ENCODE measurements around the gene FNDC3B. TPM values are rescaled to one million over a fixed set of nuclear protein-coding genes. Genes with fewer than 3 reads are reported as not detected.

The FNDC3B gene
- total and polyA plus RNA-seq, 2 of the 8 experiments (the other 6 are each of a cell fraction or from before 2014, with no cell fraction given) = 14.1 to 44.4 TPM

DNA sequence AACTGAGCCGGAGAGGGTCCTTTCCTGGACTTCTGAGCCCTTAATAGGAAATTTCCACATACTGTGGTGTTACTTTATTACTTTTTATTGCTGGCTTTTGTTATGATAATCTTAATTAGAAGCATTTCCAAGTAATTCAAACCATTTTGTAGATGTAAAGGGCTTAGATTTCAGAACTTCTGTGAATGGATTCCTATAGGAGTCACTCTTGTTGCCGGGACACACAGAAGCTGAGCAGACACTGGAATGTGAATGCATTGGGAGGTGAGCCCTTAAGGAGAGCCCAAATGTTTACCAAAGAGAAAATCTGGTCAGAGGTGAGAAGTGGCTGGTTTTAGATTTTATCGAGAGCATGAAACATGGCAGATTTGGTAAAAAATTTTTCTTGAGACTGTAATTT, 87.4 kb downstream of the FNDC3B start:
- Histone ChIP-seq H3K23ac (ENCODE audit: insufficient read length) (no peak overlapping the region), H3K27me3 (replicated peaks in 1 of 4; ENCODE audit: control insufficient read depth in 3 of 4, extremely low read depth in 1 of 4, insufficient read depth in 3 of 4, low read length in 3 of 4) (no peaks in the 10 kb centered on the region), H3K4me3 (ENCODE audit: extremely low read depth in 1 of 4, insufficient read depth in 2 of 4, low read depth in 3 of 4, low read length in 4 of 4) (no peak overlapping the region), H3K9me3 (ENCODE audit: insufficient read depth in 2 of 2, low read depth in 1 of 2, low read length in 1 of 2) (no peaks in the 10 kb centered on the region), H3K23me2 (ENCODE audit: low read depth, low read length) (no peaks in the 10 kb centered on the region), H3K9ac (replicated peaks in 1 of 4; ENCODE audit: extremely low read depth in 1 of 4, low read depth in 3 of 4, low read length in 3 of 4) (no peak overlapping the region), H2BK12ac (ENCODE audit: low read depth, low read length) (no peak overlapping the region), H2BK20ac (ENCODE audit: low read length) (no peak overlapping the region), H3K56ac (replicated peaks; ENCODE audit: insufficient read length, low read depth, low read length) (no peak overlapping the region), H3K4me2 (ENCODE audit: insufficient read depth in 1 of 2, low read depth in 2 of 2, low read length in 2 of 2) (no peak overlapping the region), H4K8ac (ENCODE audit: extremely low read depth, insufficient read depth, low read length) (no peak overlapping the region), H4K20me1 (replicated peaks in 1 of 2; ENCODE audit: control insufficient read depth in 1 of 2, insufficient read depth in 2 of 2, low read length in 2 of 2) (peaks cover 0 to 1% of the 10 kb centered on the region in 2 experiments), H3K14ac (ENCODE audit: insufficient read length) (no peak overlapping the region), H3K18ac (ENCODE audit: extremely low read depth, low read length) (no peak overlapping the region), H3K4ac (replicated peaks; ENCODE audit: insufficient read length, low read depth, low read length) (no peak overlapping the region), H3K27ac (ENCODE audit: low read depth, low read length) (no peak overlapping the region), H2BK120ac (replicated peaks; ENCODE audit: low read depth, low read length) (no peak overlapping the region), H2AFZ (ENCODE audit: low read length) (no peak overlapping the region), H2BK15ac (ENCODE audit: low read length) (no peak overlapping the region), H3K79me2 (ENCODE audit: control insufficient read depth in 1 of 2, insufficient read depth in 2 of 2, low read length in 2 of 2) (peaks cover 0 to 82% of the 10 kb centered on the region in 2 experiments), H3K36me3 (ENCODE audit: control insufficient read depth in 2 of 4, insufficient read depth in 4 of 4, low read length in 3 of 4) (peaks cover 0 to 3% (median 1%) of the 10 kb centered on the region in 4 experiments; a peak in 2 of 8 replicates), H4K5ac (ENCODE audit: insufficient read length, low read depth, low read length) (no peak overlapping the region), H3K79me1 (ENCODE audit: low read depth, low read length) (peaks cover 8% of the 10 kb centered on the region; the same call in 1 of the 2 replicates), H3K4me1 (replicated peaks in 1 of 4; ENCODE audit: control insufficient read depth in 3 of 4, insufficient read depth in 4 of 4, low read length in 3 of 4) (peaks cover 0 to 9% (median 5%) of the 10 kb centered on the region in 4 experiments; a peak in 6 of 7 replicates), H4K91ac (replicated peaks; ENCODE audit: insufficient read length, low read length) (no peak overlapping the region), H2BK5ac (ENCODE audit: low read depth, low read length) (no peak overlapping the region), H2AK5ac (ENCODE audit: low read depth, low read length) (no peak overlapping the region)
- ChIA-PET CTCF (ENCODE audit: partially characterized antibody) (interaction anchor here (0.5 kb wide), 1 partner anchor 19 kb away, joined by 3 read pairs; no protein-coding TSS in a partner anchor), POLR2A (ENCODE audit: partially characterized antibody) (interaction anchor here (1.4 kb wide), 1 partner anchor 119 kb away, joined by 3 read pairs; no protein-coding TSS in a partner anchor)
- TF ChIP-seq RAD21 (IDR thresholded peaks at IDR 0.05 in 1 of 2, conservative IDR thresholded peaks at IDR 0.05 in 1 of 2; ENCODE audit: low read depth in 2 of 2, low read length in 2 of 2) (peak in 1 of 2 experiments; percentile 9; a peak in 1 of 4 replicates), TAF1 (IDR thresholded peaks at IDR 0.05; ENCODE audit: low read depth, low read length) (no peak)
- WGBS, 2 experiments (ENCODE audit: extremely low coverage in 1 of 2, insufficient coverage in 1 of 2, insufficient read length in 1 of 2, insufficient replicate concordance in 2 of 2, low coverage in 1 of 2, low lambda C conversion rate in 2 of 2, missing lambda C conversion rate in 1 of 2) = 72% methylated on average over 3 of the region's 3 CpGs; no CpG with 5 or more reads in 1 of the 2 experiments
- DNase-seq (ENCODE audit: low read depth in 1 of 2, low spot score in 2 of 2) = no peak
- no peak for FAIRE-seq
